PFSK-1 (cell line): ENCODE results near the gene PPM1B.

Source experiments
- POLR2AphosphoS5 ChIP-seq: IDR thresholded peaks from 2 replicates; pipeline ENCODE4 v1.6.1; 2012; ENCODE audit warnings: low read depth, mild to moderate bottlenecking, control low read depth, low read length, moderate library complexity
- SIN3A ChIP-seq: IDR thresholded peaks from 2 replicates; pipeline ENCODE4 v1.6.1; 2012; ENCODE audit warnings: mild to moderate bottlenecking, low read length, moderate library complexity, borderline replicate concordance; ENCODE audit not compliant: insufficient read depth

DNA sequence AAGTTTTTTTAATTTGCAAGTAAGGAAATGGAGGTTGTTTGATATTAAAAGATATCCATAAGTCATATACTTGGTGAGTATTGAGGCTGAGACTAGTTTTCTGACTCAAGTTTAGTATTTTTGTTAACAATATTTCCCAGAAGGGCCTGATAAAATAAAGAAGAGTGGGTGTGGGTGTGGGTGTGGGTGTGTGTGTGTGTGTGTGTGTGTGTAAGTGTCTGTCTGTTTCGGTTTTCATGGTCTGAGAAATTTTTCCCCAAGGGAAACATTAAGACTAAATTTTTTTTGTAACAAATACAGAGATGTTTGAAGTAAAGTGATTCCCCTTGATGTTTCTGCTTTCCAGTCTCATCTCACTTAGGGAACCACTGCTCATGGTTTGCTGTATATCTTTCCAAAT, 36.5 kb downstream of the PPM1B start:
- TF ChIP-seq SIN3A (no peak), POLR2AphosphoS5 (no peak)
